ENCODE data around the gene TXLNB. TPM values are rescaled to one million over a fixed set of nuclear protein-coding genes. Genes with fewer than 3 reads are reported as not detected.

Gene TXLNB
- total and polyA plus RNA-seq, 2 of the 13 experiments (the other 11 are each of a cell fraction or from before 2014, with no cell fraction given), result not detected

DNA sequence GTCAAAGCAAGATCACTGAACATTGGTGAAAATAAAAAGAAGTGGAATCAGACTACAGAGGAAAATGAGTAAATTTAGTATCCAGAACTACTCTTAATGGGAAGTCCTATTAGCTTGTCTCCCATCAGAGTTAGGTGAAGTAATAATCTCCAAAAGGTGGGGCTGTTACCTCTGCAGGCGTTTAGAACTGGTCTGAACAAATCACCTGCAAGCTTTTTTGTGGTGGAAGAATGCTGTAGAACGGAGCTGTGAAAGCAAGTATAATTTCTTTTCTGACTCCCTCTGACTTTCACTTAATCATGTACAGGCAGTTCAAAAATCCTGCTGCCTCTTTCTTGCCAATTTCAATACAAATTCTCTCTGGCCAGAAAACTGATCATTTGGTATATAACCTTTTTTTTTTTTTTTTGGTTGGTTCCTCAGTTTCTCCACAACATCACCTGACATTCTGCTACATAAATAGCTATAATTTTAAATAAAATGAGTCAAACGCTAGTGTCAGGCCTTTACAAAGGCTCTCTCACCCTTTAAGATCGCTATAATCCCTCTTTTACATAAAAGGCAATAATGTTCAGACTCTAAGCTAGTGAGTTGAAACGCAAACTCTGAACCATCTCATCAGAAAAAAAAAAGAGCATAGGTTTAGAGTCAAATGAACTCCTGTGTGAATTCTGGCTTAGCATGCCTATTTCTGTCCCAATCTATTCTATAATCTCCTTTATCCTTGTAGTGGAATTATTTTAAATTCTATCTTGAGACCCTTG lies 43.8 kb upstream of the TXLNB start:
- POLR2A ChIA-PET, result no interaction called here
- ATAC-seq (no peak), DNase-seq (ENCODE audit: low spot score) (no peak)

More for the DNA sequence above, 43.8 kb upstream of the TXLNB start:
- H3K36me3 ChIP-seq (replicated peaks in 1 of 2; ENCODE audit: control insufficient read depth in 1 of 2, insufficient read depth in 2 of 2, low read length in 2 of 2), result no peaks in the 10 kb centered on the region
- no peak overlapping the region for H3K9ac ChIP-seq (ENCODE audit: insufficient read depth, low read depth, low read length)
- H4K20me1 ChIP-seq (ENCODE audit: insufficient read depth, low read length), result no peaks in the 10 kb centered on the region
- H3K4me3 ChIP-seq (replicated peaks in 1 of 3; ENCODE audit: insufficient read depth in 1 of 3, low read depth in 2 of 3, low read length in 3 of 3), result no peak overlapping the region
- no peak for FAIRE-seq
- no peaks in the 10 kb centered on the region for H3K79me2 ChIP-seq (ENCODE audit: insufficient read depth, low read length)
- no peak for TF ChIP-seq HNRNPK (IDR thresholded peaks at IDR 0.05; ENCODE audit: low read depth, low read length, poor library complexity, severe bottlenecking)
- TF ChIP-seq, protein P1, sequence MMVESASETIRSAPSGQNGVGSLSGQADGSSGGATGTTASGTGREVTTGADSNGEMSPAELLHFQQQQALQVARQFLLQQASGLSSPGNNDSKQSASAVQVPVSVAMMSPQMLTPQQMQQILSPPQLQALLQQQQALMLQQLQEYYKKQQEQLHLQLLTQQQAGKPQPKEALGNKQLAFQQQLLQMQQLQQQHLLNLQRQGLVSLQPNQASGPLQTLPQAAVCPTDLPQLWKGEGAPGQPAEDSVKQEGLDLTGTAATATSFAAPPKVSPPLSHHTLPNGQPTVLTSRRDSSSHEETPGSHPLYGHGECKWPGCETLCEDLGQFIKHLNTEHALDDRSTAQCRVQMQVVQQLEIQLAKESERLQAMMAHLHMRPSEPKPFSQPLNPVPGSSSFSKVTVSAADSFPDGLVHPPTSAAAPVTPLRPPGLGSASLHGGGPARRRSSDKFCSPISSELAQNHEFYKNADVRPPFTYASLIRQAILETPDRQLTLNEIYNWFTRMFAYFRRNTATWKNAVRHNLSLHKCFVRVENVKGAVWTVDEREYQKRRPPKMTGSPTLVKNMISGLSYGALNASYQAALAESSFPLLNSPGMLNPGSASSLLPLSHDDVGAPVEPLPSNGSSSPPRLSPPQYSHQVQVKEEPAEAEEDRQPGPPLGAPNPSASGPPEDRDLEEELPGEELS (CRISPR knock-in tag; IDR thresholded peaks at IDR 0.05), result no peak
- TF ChIP-seq JDP2 (CRISPR knock-in tag; IDR thresholded peaks at IDR 0.05; ENCODE audit: borderline replicate concordance), result no peak
- TF ChIP-seq FOXJ3 (CRISPR knock-in tag; IDR thresholded peaks at IDR 0.05; ENCODE audit: borderline replicate concordance), result no peak
- no peak for TF ChIP-seq TP53 (CRISPR knock-in tag; conservative IDR thresholded peaks at IDR 0.05)
- TF ChIP-seq IRX3 (CRISPR knock-in tag; IDR thresholded peaks at IDR 0.05; ENCODE audit: borderline replicate concordance, low read depth), result no peak
- no peak for TF ChIP-seq GFI1 (CRISPR knock-in tag; IDR thresholded peaks at IDR 0.05; ENCODE audit: borderline replicate concordance)
- TF ChIP-seq MAFF (IDR thresholded peaks at IDR 0.05; ENCODE audit: low read depth, low read length), result no peak
- no peak for TF ChIP-seq SRF (IDR thresholded peaks at IDR 0.05; ENCODE audit: low read depth, low read length)
- no peak for TF ChIP-seq ZBTB8A (CRISPR knock-in tag; IDR thresholded peaks at IDR 0.05; ENCODE audit: borderline replicate concordance, low read depth)
- no peak for TF ChIP-seq CCDC6 (CRISPR knock-in tag; IDR thresholded peaks at IDR 0.05)
- TF ChIP-seq ZNF879 (CRISPR knock-in tag; IDR thresholded peaks at IDR 0.05), result no peak
- TF ChIP-seq MIXL1 (CRISPR knock-in tag; IDR thresholded peaks at IDR 0.05), result no peak
- no peak for TF ChIP-seq ZNF709 (CRISPR knock-in tag; IDR thresholded peaks at IDR 0.05)
- TF ChIP-seq, protein P2, sequence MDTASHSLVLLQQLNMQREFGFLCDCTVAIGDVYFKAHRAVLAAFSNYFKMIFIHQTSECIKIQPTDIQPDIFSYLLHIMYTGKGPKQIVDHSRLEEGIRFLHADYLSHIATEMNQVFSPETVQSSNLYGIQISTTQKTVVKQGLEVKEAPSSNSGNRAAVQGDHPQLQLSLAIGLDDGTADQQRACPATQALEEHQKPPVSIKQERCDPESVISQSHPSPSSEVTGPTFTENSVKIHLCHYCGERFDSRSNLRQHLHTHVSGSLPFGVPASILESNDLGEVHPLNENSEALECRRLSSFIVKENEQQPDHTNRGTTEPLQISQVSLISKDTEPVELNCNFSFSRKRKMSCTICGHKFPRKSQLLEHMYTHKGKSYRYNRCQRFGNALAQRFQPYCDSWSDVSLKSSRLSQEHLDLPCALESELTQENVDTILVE (CRISPR knock-in tag; IDR thresholded peaks at IDR 0.05), result no peak
- TF ChIP-seq, protein P3, sequence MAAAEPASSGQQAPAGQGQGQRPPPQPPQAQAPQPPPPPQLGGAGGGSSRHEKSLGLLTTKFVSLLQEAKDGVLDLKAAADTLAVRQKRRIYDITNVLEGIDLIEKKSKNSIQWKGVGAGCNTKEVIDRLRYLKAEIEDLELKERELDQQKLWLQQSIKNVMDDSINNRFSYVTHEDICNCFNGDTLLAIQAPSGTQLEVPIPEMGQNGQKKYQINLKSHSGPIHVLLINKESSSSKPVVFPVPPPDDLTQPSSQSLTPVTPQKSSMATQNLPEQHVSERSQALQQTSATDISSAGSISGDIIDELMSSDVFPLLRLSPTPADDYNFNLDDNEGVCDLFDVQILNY (CRISPR knock-in tag; conservative IDR thresholded peaks at IDR 0.05), result no peak
- TF ChIP-seq, protein P4, sequence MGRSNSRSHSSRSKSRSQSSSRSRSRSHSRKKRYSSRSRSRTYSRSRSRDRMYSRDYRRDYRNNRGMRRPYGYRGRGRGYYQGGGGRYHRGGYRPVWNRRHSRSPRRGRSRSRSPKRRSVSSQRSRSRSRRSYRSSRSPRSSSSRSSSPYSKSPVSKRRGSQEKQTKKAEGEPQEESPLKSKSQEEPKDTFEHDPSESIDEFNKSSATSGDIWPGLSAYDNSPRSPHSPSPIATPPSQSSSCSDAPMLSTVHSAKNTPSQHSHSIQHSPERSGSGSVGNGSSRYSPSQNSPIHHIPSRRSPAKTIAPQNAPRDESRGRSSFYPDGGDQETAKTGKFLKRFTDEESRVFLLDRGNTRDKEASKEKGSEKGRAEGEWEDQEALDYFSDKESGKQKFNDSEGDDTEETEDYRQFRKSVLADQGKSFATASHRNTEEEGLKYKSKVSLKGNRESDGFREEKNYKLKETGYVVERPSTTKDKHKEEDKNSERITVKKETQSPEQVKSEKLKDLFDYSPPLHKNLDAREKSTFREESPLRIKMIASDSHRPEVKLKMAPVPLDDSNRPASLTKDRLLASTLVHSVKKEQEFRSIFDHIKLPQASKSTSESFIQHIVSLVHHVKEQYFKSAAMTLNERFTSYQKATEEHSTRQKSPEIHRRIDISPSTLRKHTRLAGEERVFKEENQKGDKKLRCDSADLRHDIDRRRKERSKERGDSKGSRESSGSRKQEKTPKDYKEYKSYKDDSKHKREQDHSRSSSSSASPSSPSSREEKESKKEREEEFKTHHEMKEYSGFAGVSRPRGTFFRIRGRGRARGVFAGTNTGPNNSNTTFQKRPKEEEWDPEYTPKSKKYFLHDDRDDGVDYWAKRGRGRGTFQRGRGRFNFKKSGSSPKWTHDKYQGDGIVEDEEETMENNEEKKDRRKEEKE (IDR thresholded peaks at IDR 0.05), result no peak
- no peak for TF ChIP-seq ZMYM4 (CRISPR knock-in tag; IDR thresholded peaks at IDR 0.05)
- no peak for TF ChIP-seq TRIM24 (CRISPR knock-in tag; IDR thresholded peaks at IDR 0.05)
- no peak overlapping the region for H3K27ac ChIP-seq (ENCODE audit: extremely low read length, insufficient read depth, low read length)
- no peaks in the 10 kb centered on the region for H3K9me3 ChIP-seq (ENCODE audit: low read length)
- no TSS peak for BruUV-seq (replicated peaks)
- H3K4me2 ChIP-seq (ENCODE audit: low read depth, low read length), result no peak overlapping the region
- in situ Hi-C loops (cut with HindIII; ENCODE audit: extremely low pct_ligation_motif_present, low pct_unique_long_range_greater_than_20kb), result no loop called here
- 8% methylated on average over 5 of the region's 5 CpGs for WGBS (ENCODE audit: low lambda C conversion rate)
- H3K4me1 ChIP-seq (ENCODE audit: insufficient read depth, low read length), result no peaks in the 10 kb centered on the region
- no peak overlapping the region for H2AFZ ChIP-seq (ENCODE audit: low read length)
- CTCF ChIA-PET (ENCODE audit: low intra/inter-chr PET ratio, low total read pairs), result no interaction called here
- intact Hi-C loops (cut with micrococcal nuclease; ENCODE audit: unreplicated experiment), result no loop called here
- H3K27me3 ChIP-seq (ENCODE audit: control insufficient read depth in 1 of 2, insufficient read depth in 2 of 2, low read length in 2 of 2), result no peaks in the 10 kb centered on the region

Measured in HepG2 (cell line).